DMS 273 (cell line): ENCODE data around the gene LRRK1.
"Not testable (repeated sequence)": the region's sequence is repeated elsewhere in the genome, so short reads cannot be mapped to it uniquely, and the experiment has no call there.

Experiments
- DNase-seq: peaks from one replicate; lab custom pipeline; 2025; ENCODE audit not compliant: unreplicated experiment; lab: John Stamatoyannopoulos, UW

LRRK1 gene

DNA sequence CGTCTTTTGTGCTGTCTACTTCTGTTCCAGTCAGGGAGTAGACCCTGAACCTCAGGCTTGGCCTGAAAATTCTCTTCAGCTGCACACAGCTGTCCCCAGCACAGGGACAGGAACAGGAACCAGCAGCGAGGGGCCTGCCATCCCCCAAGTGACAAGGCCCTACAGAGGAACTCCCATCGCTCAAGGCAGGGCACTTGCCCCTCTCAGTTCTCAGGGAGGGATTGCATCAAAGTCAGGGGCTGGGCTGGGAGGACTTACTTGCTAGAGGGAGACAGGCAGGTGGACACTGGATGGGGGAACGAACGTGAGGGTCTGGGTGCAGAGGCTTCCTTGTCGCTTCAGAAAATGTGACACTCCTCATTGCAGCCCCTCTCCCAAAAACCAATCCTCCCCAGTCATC, 169.1 kb downstream of the LRRK1 start:
- DNase-seq, result no peak

GRCh38 chr15:101088788-101089578, 169.8 kb downstream of the LRRK1 start:
- DNase-seq, result peak; percentile 80

DNA sequence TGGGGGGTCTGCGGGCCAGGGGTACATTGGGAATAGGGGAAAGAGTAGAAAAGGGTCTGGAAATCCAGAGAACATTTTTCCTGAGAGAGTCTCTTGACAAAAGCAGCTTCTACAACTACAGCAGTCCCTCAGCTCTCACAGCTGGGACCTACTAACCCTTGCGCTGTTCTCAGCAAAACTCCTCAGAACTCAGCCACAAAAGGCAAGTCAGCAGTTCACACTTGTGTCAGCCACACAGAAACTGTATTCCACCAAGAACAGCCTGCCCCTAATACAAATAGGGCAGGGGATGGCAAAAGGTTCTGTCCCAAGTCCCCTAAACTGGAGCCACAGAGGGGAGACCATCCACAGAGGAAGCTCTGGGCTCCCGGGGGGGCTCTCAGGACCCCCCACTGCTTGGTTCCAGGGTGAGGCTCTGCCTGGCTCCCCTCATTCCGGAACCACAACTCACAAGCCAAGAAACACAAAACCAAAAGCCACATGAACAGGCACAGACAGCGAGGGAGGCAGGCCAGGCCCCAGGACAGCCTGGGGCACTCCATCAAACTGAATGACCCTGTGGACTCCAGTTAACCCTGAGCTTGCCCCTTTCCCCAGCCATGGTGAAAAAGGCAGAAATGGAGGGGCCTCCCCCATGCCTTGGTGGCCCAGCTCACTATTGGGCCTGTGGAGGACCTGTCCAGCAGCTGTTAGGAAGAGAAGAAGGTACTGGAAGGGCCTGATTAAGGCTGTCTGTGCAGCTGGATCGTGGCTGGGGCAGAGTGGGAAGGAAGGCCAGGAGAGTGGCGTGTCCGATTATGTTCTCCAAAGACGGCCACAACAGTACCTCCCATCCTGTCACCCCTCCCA, 170.6 kb downstream of the LRRK1 start:
- DNase-seq, result no peak

DNA sequence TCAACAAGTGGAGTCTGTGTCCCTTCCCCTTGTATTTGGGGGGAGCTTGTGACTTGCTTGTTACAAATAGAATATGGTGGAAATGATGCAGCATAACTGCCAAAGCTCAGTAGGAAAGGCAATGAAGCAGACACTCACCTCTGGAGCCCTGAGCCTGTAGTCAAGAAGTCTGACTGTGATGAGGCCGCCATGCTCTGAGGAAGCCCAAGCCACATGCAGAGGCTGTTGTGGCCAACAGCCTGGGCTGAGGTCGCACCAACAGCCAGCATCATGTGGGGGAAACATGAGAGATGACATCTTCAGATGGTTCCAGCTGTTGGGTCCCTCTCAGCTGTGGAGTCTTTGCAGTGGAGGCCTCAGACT, 171.3 kb downstream of the LRRK1 start:
- DNase-seq, result peak; percentile 12

- no peak for DNase-seq
These were observed 172.2 kb downstream of the LRRK1 start for GRCh38 chr15:101091080-101092017.

DNA sequence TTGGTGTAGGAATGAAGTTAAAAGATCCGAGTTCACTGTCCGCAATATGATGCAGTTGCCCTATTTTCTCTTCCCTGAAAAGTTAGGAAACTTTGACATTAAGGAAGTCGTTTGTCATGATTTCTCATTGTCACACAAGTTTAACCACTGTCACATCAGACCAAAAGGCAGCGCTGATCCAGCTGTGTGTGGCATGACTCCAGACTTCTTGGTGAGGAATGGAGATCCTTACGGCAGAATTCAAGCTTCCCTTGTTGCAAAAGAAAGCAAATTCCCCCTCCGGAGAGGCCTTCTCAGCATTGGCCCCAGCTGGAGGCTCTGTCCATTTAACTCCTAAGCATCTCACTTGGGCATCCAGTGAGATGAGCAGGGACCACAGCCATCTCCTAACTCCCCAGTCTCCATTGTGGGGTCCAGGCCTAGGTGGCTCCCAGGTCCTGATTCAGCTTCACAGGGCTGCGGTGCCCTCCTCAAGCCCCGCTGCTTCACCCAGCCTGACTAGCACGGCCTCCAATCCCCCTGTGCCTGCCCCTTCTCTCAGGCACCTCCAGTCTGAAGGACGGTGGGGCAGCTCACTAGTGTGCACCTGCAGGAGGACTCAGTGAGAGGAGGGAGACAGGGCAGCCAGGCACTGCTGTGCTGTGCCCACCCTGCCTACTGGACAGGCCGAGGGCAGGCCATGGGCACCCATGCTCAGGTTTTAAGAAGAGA, 173.2 kb downstream of the LRRK1 start:
- DNase-seq, result no peak

GRCh38 chr15:101092867-101093202, 173.7 kb downstream of the LRRK1 start:
- DNase-seq, result no peak

- no peak for DNase-seq
These were observed 174.8 kb downstream of the LRRK1 start for GRCh38 chr15:101093958-101094357.

- not testable (repeated sequence) for DNase-seq
These were observed 176.7 kb downstream of the LRRK1 start for GRCh38 chr15:101095796-101096406.

DNA sequence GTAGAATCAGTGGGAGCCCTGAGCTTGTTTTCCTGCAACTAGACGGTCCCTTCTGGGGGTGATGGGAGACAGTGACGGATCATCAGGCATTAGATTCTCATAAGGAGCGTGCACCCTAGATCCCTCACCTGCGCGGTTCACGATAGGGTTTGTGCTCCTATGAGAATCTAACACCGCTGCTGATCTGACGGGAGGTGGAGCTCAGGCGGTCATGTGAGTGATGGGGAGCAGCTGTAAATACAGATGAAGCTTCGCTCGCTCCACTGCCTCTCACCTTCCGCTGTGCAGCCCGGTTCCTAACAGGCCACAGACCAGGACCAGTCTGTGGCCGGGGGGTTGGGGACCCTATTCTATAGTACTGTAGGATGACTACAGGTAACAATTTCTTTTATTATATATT, 178.0 kb downstream of the LRRK1 start:
- no peak for DNase-seq

DNA sequence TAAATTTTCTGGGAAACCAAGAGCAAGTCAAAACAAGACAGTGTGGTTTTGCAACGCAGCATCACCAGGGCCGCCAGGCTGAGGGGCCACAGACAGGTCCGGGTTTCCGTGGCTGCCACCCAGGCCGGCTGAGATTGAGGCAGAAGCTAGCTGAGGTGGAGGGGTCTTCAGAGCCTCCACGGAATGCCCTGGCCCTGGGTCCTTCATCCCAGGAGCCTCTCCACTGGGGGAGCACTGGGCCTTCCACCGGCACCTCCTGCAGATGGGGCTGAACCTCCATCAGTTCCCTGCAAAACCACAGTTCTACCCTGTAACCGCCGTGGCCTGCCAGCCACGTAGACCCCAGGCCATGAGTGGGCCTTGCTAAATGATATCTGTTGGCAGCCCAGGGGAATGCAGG, 180.0 kb downstream of the LRRK1 start:
- DNase-seq, result no peak

DNA sequence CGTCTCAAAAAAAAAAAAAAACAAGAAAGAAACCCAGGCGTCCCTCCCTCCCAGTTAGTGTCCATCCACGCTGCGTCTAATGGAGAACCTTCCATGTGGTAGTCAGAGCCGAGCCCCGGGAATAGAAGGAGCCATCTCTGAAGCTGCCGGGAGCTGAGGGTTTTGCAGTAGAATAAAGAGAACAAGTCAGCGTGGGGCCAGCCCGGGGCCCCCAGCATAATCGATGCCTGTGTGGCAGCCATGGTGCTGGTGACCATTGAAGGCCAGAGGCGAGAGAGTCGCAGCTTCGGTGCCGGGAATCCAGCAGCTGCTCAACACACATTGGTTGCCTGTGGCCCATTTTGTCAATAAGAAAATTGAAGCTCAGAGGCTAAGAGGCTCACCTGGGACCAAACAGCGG, 181.0 kb downstream of the LRRK1 start:
- no peak for DNase-seq

DNA sequence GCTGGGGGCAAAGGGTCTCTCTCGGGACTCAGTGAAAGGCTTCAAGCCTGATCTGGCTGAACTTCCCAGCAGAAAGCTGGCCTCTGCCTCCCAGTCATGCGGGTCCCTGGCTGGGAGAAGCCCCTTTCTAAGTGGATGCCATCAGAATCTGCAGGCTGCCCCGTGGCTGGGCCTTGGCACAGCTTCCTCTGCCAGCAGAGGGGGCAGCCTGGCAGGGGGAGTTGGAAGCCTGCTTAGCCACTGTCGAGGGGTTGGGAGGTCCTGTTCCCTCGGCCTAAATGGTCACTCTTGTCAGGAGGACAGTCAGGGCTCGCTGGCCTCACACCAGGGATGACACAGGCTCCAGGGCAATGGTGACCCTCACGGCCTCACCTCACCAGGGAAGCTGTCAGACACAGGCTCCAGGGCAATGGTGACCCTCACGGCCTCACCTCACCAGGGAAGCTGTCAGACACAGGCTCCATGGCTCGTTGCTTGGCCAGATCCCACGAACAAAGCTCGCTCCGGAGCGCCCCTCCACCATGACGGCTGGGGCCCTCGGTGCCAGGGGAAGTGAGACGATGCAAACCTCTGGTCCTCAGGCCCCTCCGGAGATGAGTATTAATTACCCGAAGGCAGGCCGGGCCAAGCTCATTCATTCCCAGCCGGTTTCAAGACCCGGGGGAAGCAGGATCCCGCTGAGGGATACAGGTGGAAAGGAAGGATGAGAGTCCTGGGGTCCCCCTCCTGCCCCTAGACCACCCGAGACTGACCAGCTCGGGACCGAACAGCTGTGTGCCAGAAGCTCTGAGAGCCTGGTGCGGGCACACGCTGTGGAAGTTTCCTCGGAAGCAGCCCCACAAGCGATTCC, 181.7 kb downstream of the LRRK1 start:
- no peak for DNase-seq

GRCh38 chr15:101101676-101102075, 182.5 kb downstream of the LRRK1 start:
- DNase-seq, result no peak

- no peak for DNase-seq
These were observed 183.6 kb downstream of the LRRK1 start for GRCh38 chr15:101102746-101103145.

GRCh38 chr15:101103598-101103997, 184.4 kb downstream of the LRRK1 start:
- DNase-seq, result no peak

DNA sequence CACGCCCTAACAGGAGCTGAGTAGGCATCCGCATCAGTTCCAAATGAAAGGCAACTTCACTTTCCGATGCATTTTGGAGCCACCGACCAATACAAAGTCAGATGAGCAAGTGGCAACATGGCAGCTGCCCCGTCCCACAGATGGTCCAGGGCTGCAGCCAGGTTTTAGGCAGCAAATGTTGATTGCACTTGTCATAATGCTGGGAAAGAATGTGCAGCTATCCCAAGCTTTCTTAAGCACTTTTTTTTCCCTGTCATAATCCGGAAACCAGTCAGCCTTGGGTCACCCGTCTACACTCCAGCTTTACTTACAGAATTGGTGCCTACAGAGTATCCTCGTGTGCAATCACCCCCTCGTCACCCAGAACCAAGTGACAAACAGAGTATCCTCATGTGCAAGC, 185.0 kb downstream of the LRRK1 start:
- no peak for DNase-seq

GRCh38 chr15:101105059-101105891, 186.1 kb downstream of the LRRK1 start:
- no peak for DNase-seq

GRCh38 chr15:101107101-101107500, 187.9 kb downstream of the LRRK1 start:
- DNase-seq, result no peak
